GM19035 (cell line): ENCODE data around the gene SH3PXD2B.
"Not testable (repeated sequence)": the region's sequence is repeated elsewhere in the genome, so short reads cannot be mapped to it uniquely, and the experiment has no call there.

Experiments used
- ATAC-seq: cut with Tn5 transposase; IDR thresholded peaks from one replicate; pipeline ENCODE4 v1.9.1; 2021; ENCODE audit not compliant: unreplicated experiment

SH3PXD2B gene

DNA sequence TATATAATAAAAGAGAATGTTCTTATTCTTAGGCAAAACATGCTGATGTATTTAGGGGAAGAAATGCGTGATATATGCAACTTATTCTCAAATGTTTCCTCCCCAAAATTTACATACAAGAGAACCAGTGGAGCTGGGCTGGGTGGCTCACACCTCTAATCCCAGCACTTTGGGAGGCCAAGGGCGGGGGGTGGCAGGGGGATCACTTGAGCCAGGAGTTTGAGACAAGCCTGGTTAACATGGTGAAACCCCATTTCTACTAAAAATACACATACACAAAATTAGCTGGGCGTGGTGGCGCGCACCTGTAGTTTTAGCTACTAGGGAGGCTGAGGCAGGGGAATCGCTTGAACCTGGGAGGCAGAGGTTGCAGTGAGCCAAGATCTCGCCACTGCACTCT lies 143.3 kb downstream of the SH3PXD2B start:
- no peak for ATAC-seq

DNA sequence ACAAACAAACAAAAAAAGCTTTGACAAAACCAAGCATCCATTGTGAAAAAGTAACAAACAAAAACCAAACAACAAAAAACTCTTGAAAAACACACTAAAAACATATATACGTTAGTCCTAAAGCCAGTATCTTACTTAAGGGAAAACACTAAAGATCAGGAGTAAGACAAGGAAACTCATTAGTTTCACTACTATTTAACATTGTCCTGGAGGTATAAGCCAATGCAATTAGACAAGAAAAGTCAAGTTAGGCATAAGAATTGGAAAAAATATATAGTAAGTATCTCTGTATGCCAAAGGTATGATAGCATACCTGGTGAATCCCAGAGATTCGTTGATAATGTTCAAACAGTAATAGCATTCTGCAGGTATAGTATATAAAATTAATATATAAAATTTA lies 148.9 kb downstream of the SH3PXD2B start:
- no peak for ATAC-seq

DNA sequence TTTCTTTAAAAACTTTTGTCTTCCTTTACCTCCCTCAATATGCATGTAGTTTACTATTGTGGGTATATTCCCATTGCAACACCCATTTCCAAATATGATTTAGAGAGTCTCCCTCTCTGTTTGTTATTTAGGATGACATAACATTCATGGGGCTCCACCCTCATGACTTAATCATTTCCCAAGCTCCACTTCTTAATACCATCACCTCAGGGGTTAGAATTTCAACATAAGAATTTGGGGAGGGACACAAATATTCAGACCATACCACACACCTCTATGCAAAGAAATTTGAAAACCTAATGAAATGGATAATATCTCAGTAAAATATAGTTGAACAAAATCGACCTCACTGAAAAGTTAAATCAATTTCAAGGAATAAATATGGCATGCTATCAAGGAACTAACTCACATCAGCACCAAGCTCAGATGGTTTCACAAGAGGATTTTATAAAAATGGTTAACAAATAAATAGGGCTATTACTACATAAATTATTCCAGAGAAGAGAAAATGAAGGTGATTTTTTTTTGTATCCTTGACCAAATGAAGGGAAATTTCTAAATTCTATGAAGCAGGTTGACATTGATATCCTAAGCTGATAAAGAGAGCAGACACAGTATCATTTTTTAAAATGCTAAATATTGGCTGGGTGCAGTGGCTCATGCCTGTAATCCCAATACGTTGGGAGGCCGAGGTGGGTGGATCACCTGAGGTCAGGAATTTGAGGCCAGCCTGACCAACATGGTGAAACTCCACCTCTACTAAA lies 150.6 kb downstream of the SH3PXD2B start:
- ATAC-seq: no peak

DNA sequence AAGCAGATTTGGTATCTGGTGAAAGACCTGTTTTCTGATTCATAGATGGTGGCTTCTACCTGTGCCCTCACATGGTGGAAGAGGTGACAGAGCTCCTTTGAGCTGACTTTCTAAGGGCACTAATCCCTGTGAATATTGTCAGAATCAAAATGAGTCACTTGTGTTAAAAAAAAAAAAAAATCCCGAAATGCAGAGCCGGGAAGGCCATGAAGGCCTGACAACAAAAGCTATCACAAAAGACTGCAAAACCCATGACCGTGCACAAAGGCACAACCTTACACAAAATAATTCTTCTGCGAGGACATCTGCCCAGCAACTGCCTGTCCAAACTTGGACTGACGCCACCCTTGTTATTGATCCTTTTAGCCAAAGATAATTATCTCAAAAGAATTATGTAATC lies 151.2 kb downstream of the SH3PXD2B start:
- no peak for ATAC-seq

DNA sequence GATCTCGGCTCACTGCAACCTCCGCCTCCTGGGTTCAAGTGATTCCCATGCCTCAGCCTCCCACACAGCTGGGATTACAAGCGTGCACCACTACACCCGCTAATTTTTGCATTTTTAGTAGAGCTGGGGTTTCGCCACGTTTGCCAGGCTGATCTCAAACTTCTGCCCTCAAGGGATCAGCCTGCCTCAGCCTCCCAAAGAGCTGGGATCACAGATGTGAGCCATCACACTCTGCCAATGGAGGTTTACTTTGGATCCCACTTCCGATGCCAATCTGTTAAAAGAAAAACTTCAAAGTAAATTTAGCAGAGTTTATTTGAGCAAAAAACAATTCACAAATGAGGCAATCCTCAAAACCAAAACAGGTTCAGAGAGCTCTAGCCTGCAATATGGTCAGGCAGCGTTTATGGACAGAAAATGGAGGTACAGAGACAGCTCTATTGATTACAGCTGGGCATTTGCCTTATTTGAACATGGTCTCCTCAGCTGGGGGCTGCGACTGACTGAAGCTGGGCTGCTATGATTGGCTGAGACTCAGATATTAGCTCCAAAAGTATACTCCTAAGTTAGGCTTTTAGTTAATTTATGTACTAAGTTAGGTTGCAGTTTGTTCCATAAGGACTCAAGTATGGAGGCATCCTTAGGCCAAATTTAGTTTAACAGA lies 152.1 kb downstream of the SH3PXD2B start:
- ATAC-seq: no peak

DNA sequence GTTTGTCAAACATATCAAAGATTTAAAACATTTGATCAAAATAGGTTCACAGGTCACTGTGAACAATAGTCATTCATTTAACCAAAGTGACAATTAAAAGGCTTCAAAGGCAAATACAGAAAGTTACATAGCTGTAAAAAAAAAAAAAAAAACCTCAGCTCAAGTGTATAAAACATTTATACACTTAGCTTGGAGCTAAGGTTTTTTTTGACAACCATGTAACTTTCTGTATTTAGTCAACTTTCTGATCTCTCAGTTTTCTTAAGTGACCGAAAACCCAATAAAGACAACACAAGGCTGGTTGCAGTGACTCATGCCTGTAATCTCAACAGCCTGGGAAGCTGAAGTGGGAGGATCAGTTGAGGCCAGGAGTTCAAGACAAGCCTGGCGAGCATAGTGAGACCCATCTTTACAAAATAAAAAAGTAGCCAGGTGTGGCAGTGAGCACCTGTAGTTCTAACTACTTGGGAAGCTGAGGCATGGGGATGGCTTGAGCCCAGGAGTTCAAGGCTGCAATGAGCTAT lies 154.3 kb downstream of the SH3PXD2B start:
- no peak for ATAC-seq

DNA sequence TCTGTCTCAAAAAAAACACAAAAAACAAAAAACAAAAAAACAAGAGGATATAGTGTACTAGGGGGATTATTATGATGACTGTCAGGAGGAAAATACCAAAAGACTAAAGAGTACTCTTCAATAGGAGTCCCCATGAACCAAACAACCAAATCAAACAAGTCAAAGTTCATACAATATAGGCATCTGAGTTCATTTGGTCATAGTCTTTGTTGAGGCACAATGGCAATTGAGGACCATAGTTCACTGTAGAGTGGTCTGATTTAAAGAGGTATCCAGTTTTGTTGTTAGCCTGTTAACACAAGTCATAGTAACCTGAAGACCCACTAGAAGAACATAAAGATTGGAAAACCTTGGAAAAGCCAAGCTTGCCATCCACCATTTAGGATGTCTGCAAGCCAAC lies 159.5 kb downstream of the SH3PXD2B start:
- ATAC-seq: no peak

DNA sequence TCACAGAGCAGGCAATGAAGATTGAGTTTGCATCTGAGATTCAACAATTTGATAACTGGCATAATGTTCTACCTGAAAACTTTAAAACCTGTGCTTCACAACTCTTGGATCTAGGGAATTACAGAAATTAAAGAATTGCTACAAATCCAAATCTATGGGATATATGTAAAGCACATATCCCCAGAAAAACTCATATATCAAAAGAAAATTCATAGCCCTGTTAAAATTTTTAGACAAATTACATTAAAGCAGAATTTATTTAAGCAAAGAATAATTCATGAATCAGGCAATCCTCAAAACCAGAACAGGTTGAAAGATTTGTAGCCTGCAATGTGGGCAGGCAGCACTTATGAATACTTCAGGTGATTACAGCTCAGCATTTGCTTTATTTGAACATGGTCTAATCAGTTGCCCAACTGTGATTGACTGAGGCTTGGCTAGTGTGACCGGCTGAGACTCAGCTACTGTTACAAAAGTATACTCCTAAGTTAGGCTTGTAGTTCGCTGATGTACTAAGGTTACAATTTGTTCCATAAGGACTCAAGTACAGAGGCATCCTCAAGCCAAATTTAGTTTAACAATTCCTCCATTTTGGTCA lies 160.5 kb downstream of the SH3PXD2B start:
- no peak for ATAC-seq

DNA sequence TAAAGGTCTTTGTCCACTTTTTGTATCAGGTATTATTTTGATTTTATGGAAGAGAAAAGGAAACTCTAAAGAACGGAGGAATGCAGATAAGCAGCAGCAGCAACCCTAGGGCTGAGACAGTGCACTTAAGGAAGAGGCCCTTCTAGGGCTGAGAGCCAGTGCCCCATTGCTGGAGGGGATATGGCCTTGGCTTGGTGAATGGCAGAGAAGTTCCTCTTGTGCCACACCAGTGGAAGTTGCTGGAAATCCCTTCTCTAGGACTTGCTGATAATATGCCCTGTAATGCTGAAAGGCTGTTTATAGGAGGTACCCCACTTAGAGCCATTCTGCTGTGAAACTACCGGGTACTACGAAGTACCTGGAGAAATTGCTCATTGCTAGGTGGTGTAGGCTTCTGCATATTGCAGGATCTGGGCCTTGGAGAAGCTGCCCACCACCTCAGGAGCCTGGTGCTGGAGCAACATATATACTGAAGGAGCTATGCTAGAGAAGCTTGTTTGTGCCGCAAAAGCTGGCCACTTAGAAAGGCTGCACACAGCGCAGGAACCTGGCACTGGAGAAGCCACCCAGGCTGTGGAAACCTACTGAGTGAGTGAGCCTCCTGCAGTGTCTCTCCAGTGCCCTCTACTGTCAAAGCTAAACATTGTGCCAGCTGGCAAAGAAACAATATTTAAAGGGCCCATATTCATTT lies 161.1 kb downstream of the SH3PXD2B start:
- peak; percentile 96 for ATAC-seq

DNA sequence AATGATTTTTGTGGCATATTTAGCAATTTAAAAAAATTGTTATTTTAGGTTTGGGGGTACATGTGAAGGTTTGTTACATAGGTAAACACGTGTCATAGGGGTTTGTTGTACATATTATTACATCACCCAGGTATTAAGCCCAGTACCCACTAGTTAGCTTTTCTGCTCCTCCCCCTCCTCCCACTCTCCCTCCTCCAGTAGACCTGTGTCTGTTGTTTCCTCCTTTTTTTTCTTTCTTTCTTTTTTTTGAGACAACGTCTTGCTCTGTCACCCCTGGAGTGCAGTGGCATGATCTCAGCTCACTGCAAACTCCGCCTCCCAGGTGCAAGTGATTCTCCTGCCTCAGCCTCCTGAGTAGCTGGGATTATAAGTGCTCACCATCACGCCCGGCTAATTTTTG lies 162.5 kb downstream of the SH3PXD2B start:
- not testable (repeated sequence) for ATAC-seq

DNA sequence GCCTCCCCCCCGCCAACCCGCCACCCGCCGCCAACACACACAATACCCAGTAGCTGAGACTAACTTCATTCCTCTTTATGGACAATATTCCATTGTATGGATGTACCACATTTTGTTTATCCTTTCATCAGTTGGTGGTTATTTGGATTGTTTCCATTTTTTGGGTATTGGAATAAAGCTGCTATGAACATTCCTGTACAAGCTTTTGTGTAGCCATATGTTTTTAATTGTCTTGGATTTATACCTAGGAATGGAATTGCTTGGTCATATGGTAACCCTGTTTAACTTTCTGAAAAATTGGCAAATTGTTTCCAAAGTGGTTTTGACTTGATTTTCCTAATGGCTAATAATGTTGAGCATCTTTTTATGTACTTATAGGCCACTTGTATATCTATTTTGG lies 165.9 kb downstream of the SH3PXD2B start:
- ATAC-seq: no peak

DNA sequence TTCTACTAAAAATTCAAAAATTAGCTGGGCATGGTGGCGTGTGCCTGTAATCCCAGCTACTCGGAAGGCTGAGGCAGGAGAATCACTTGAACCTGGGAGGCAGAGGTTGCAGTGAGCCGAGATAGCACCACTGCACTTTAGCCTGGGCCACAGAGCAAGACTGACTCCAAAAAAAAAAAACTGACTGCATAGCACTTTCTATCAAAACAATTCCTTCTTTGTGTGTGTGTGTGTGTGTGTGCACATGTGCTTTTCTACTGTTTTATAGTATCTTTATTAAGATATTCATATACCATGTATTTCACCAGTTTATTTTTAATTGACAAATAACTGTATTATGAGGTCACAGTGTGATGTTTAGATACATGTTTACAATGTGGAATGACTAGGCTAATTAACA lies 167.2 kb downstream of the SH3PXD2B start:
- ATAC-seq: not testable (repeated sequence)

DNA sequence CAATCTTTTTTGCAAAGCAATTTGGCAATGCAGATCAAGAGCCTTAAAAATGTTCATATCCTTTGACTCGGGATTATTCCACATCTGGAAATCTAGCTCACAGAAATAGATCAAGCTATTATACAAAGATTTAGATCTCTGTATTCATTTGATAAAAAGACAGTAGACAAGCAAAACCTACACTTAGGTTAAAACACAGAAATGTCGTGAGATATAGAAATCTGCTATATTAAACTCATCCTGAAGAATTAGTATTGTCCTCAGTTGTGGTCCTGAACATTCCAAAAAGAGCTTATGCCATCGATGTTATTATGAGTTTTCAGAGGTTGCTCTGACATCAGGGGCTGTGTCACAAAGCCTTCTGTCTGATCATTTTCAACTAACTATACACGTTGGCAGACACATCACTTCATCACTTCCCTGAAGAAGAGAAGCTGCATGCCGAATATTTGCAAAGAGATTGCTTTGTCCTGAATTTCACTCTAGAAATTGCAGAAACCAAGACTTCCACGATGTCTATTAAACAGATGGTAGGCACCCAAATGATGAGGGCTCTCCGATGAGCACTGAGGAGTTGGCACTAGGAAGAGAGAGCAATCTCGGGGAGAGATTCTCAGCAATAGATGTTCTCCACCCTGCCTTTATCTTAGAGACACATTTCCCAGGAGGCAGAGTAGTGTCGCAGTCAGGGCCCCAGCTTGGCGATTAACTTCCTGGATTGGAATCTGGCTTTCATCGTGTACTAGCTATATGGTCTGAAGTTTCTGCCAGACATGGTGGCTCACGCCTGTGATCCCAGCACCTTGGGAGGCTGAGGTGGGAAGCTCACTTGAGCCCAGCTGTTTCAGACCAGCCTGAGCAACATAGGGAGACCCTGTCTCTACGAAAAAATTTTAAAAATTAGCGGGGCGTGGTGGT lies 168.8 kb downstream of the SH3PXD2B start:
- no peak for ATAC-seq

DNA sequence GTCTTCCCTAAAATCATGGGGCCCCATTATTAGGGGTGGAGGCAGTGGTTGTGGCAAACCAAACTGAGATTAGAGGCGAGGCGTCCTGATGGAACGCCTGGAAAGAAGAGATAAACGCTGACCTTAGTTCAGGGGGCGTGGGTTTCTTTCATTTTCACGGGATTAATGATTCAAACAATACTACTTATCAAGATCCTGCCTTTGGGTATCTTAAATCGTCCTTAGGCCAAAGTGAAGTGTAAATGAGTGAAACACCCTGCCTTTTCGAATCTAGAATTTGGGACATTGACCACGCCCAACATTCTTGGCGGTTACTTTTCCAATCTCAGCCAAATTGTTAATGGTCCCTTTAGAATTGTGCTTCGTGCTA lies 169.7 kb downstream of the SH3PXD2B start:
- no peak for ATAC-seq

DNA sequence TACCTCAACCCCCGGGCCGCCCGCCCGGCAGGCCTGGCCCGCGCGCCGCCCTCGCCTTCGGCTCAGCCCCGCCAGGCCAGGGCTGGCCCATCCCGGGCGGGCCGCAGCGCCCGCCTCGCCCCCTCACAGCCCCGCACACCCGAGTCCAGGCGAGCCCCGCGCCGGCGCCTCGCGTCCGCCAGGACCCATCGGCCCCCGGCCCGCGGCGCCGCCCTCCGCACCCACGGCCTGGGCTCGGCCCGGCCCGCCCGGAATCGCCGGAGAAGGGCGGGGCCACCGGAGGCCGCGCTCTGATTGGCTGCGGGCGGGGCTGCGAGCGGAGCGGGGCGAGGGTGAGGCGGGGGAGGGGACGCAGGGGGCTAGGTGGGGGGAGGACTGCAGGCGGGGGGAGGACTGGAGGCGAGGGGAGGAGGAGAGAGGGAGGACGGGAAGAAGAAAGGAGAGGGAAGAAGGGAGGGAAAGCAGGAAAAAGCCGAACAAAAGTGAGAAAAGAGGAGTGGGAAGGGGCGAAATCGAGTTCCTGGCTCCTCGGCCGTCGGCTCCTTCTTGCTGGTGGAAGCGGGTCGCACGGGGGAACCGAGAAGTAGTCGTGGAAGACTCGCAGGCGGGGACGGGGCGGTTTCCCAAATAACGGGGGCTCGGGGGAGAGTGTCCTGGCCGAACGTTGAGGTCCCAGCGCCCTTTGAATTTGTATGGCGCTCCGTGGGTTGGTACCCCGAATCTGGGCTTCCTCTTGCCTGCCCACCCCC lies 170.3 kb downstream of the SH3PXD2B start:
- peak; percentile 78 for ATAC-seq

DNA sequence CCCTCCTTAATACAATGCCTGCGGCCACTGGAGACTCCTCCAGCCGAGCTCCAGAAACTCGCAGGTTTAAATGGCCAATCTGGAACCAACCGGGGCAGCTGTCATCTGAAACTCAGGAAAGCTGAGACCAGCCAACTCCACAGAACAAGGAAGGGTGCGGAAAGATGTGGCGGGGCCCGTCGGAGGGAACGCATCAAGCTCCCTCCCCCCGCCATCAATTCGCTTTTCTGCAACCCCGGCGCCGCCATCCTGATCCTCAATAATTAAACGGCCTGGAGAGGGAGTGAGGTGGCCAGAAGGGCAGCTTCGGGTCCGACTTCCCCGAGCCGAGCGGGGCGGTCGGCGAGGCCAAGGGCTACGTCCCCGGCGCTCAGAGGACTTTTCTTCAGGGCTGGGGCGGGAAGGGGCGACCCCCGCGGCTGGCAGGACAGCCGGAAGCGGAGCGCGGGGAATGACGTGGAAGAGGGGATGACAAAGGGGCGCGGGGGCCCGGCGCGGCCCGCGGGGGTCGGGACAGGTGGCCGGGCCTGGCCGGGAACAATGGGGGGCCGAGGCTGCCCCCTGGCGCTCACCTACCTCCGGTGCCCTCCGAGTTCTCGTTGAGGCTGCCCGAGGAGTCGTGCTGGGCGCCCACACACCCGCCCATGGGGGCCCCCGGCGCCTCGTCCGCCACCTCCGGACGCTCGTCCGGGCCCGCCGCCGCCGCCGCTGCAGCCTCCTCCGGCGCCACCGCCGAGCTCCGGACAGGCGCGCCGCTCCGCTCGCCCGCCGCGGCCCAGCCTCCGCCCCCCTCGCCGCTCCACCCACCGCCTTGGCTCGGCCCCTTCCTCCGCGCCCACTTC lies 171.1 kb downstream of the SH3PXD2B start, which contains the start of gene UBTD2:
Gene UBTD2 (minus strand): TSS at position 745 of the 842 bp plus-strand sequence. CDS start 99 bp downstream, at position 646.
- ATAC-seq: peak; percentile 88

DNA sequence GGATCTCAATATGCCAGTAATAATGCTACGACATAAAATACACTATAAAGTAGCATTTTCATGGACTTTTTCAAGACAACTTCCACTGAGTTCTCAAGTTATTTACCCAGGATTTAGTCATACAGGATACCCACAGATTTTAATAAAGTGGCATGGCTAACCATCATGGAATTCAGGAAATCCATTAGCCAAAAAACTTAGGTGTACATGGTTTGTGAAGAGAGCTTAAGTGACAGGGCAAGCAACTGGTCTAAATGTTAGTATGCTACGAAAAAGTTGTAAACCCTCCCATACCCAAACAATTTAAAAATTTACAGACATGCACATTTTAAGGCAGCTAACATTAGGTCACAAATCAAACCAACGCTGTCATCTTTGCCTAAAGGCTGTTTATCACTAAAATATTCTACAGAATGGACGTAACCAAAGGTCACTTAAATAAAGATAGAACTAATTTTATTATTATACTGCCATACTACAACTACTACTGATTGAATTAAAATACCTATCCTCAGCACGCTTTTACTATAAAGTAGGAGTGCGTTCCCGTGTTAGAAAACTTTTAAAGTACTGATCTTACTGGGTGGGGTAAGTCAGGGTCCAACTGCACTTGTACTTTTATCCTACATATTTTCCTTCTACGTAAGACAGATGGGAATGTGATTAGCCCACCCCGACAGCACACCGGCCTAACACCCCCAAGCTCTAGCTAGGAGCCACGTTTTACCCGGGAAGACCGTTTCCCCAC lies 171.9 kb downstream of the SH3PXD2B start:
- ATAC-seq: no peak

DNA sequence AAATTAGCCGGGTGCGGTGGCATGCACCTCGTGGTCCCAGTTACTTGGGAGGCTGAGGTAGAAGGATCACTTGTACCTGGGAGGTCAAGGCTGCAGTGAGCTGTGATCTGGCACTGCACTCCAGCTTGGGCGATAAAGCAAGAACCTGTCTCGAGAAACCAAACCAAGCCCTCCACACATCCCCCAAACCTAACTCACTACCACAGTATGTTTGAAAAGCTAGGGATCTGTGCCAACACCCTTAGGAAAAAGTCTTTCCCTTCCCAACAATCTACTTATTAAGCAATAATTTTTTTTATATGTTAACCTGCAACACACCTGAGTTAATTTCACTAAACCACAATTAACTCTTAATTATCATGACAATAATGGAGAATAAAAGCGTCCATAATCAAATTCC lies 173.0 kb downstream of the SH3PXD2B start:
- no peak for ATAC-seq
